NCI-H226 (cell line): ENCODE results near the gene WNT3A.

ENCODE experiments used
- DNase-seq: peaks from one replicate; pipeline ENCODE4 v3.0.0-alpha.2; 2015

Gene WNT3A

DNA sequence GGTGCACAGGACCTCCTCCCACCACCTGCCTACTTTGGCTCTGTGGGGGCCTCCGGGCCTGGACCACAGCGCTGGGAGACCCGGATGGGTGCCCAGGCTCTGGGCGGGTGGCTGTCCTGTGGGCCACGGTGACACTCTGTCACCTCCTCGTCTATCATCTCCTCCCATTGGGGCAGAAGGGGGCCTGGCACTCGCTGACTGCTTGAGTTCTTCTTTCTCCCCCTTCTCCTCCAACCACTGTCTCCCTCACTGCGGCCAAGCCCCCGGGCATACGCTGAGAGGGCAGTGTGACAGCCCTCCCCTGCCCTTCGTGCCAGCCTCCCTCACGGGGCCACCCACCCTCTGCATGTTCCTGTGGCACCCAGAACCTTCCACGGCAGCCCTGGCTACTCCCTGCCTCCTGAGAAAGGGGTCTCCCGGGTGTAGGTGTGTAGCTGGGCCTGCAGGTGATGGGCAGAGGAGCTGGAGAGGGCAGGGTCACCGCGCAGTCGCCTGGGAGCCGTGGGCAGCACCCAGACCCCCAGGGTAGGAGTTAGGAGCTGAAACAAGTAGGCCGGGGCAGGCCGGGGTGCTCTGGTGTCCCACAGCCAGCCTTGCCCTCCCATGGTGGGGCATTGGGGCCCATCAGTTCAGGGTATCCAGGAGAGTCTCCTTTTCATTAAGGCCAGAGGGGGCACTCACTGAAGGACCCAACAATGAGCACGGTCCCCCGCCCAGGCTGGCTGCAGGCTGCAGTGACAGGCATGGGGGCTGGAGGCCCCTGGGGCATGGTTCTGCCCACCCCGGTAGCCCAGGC lies 66.5 kb downstream of the WNT3A start:
- no peak for DNase-seq

DNA sequence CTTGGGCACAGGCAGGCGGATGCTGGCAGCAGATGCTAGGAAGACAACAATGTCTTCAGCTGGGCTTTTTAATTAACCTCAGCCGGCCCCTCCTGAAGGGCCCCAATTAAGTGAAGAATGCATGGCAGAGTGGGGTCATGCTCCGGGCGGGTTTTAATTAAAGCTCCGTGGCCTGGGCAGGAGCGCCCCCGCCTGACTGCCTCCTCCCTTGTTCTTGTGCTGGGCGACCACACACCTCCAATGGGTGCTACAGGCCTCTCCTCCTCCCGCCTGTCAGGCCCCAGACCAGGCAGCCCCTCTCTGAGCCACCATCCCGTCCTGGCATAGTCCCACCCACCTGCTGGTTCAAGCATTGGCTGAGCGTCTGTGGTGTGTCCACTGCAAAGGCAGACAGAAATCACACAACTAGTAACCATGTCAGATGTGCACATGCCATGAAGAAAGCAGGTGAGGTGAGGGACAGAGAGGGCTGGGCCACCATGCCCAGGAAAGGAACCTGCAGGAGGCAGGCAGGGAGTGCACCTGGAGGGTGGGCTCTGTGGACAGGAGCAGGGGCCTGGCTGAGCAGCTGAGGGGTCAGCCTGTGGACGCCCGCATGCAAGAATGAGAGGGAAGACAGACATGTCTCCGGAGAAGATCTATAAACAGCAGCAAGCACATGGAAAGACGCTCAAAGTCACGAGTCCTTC lies 67.2 kb downstream of the WNT3A start:
- DNase-seq: no peak

DNA sequence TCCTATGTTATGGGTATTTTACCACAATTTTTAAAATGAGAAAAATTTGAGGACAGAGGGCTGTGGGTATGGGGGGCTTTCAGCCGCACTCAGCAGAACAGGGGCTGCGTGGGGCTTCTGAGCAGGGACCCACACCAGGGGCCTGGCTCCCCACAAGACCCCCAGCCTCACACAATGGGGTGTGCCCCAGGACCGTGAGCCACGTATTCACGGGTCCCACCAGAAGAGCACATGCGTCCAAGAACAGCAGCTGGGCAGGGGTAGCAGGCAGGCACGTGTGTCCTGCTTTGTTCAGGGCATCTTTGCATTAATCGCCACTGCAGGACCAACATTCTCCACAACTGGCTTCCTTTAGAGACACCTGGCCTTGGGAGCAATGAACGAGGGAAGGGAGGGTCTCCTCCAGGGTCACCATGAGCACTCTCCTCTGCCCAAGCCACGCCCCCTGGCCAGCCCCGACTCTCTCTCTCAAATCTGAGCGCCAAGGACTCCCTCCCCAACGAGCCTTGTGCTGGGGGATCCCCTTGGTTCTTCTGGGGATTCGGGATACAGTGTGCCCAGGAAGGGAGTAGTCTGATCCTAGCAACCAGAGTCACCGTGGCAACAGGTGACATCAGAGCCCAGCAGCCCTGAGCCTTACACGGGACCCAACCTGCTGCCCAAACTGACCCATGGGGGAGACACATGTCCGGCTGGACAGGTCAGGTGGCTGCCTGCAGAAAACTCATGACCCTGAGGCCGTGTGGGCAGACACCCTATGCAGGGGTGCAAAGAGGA lies 68.3 kb downstream of the WNT3A start:
- no peak for DNase-seq

DNA sequence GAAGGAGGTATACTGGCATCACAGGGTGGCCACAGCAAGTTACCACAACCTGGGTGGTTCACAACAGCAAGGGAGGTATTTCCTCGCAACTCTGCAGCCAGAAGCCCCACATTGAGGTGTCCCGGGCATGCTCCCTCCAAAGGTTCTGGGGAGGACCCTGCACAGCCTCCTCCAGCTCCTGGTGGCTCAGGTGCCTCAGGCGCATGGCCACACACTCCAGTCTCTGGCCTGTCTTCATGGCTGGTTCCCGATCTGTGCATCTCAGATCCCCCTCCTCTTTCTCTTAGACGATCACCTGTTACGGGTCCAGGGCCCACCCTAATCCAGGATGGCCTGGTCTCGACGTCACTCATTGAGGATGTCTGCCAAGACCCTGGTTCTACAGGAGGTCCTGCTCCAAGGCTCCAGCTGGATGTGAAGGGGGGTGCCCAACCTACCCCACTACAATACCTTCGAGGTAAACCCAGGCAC lies 69.0 kb downstream of the WNT3A start:
- DNase-seq: no peak

DNA sequence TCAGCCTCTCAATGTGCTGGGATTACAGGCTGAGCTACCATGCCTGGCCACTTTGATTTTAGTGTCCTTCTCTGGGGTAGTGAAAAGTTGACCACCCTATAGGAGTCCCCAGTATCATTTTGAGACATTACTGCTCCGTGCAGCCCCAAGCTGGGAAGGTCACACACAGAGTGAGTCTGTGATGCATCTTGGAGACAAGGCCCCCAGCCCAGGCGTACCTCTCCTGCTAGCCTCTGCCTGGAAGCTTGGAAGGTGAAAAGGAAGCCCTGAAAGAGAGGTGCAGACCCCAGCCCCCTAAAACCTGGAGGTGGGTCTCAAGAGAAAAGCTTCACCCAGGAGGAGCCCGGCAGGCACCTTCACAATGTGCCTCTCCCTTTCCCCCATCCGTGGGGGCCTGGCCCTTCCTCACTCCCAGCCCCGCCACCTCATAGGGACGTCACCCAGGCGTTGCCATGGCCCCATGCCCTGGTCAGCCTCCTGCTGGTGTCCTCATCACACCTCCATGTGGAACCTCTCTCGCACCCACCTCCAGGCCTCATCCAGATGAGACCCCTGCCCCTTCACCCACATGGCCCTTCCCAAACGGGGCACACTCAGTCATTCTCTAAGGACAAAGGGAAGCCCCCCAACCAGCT lies 70.1 kb downstream of the WNT3A start:
- no peak for DNase-seq

DNA sequence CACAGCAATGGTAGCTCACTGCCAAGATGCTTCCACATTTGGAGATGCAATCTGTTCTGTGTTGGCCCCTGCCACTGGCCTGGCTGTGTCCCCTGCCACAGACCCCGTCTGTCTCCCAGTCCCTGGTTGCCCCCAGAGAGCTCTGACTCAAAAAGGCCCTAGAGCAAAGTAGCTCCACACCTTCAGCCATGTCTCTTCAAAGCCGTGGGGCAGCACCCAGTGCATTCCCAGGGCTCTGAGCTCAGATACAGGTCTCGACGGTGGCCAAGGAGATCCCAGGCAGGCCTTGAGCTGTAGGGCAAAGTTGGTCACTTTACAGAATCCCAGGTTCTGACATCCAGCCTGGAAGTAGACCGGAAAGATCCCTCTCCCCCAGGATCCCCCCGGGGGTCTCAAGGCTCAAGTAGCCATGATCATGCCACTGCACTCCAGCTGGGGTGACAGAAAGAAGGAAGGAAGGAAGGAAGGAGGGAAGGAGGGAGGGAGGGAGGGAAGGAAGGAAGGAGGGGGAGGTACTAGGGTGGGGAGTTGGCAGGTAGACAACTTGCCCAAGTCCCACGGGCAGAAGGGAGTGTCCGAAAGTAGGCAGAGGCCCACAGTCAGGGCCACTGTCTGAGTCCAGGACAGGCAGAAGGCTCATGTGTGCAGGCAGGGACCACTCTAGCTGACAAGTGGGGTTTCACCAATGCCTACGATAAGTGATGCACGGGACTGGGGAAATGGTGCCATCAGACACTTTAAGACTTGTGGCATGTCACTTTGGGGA lies 71.0 kb downstream of the WNT3A start:
- DNase-seq: no peak

DNA sequence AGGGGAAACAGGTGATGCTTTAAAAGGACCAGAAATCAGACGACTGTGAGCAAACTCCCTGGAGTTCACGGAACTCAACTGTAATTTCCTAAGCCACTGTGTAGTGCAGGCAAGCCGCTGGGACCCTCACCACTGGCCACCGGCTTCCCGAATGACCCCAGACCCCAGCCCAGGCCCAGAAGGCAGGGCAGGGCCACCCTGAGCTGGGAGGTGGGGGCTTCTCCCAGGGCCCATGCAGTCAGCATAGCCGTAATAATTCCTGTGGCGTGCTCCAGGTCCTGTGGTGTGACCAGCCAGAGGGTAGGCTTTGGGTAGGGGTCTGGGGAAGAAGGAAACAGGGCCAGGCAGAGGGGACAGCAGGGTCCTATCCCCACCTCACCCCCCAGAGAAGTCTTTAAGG lies 72.2 kb downstream of the WNT3A start:
- no peak for DNase-seq

DNA sequence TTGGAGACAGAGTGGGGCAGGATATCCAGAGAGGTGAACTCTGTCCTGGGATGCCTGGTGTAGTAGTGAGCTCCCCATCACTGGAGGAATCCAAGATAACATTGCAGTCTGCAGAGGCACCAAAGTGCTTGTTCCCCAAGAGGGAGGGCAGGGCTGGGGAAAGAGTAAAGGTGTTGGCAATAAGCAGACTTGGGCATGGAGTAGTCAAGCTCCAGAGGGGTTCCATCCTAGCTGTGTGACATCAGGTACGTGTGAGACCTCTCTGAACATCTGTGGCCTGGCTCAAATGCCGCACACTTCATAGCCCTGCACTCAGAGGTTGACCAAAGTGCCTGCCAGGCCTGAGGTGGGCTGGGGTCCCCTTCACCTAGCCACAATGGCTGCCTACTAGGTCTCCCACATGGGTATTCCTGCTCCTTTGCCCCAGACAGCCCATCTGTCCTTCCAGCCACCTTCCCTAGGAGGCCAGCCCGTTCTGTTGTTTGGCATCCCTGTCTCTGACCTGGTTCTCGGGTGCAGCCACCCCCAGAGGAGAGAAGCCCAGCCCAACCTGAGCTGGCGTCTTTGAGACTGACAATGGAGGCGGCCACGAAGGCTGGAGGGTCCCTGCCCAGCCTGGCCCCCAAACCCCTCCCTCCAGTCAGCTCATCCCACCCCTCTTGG lies 72.9 kb downstream of the WNT3A start:
- DNase-seq: no peak

DNA sequence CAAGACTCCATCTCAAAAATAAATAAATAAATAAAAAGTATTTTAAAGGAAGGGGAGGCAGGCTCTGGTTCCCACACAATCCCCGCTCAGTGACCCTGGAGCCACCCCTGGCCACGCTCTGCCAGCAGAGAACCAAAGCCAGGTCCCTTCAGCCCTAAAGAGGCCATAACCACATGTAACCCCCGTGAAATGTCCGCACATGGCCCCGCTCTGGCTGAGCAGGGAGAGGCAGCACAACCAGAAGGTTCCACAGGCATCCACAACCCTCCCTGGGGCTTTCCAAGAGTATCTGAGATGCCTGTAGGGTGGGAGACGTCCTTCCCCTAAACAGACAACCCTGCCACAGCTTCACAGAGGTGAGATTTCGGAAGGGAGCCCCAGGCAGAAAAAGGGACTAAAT lies 74.3 kb downstream of the WNT3A start:
- no peak for DNase-seq

DNA sequence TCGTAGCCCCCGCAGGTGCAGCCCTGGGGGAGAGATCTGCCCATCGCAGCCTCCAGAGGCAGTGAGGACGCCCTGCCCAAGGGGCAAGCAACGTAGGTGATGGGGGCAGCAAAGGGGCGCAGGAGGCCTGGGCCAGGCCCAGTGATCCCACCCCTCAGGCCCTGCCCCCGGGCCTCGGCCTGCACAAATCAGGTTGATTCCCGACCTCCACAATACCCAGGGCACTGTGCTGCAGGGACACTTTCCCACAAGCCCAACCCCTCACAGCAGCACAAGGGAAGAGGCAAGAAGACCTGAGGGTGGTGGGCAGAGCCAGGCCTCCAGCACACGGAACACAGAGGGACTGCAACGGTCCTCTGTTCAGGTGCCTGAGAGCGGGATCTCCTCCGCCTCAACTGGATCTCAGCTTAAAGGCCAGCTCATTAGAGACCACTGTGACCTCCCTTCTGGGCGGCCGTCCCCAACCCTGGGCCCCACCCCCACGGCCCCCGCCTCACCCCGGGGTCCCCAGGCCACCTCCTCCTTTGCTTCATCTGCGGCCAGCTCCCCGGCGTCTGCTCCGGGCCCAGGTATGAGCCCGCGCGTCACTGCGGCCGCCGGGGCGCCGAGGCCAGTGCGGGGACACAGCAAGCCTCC lies 74.9 kb downstream of the WNT3A start:
- DNase-seq: no peak

DNA sequence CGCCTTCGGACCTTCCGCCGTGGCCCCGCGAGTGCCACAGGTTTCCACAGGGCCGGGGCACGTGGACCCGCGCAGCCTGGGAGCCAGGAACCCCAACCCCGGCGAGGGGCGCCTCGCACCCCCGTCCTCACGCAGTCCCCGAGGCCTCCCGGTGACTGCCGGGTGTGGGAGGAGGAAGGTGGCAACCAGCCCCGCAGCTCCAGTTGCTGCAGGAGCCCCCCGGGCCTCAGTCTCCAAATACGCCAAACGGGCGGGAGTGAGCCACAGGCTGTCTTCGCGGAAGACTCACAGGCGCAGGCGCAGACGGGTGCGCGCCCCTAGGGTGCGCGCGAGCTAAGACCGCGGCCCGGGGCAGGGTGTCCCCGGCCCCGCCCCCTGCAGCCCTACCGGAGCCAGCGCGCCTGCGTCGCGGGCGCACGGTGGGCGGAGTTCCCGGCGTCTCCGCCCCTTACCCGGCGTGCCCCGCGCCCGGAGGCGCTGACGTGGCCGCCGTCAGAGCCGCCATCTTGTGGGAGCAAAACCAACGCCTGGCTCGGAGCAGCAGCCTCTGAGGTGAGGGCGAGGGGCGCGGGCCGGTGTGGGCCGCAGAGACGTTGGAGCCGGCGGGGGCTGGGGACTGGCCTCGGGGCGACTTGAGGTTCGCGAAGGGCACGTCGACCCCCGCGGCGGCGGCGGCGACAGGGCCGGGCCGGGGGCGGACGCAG lies 75.6 kb downstream of the WNT3A start, which contains the start of gene ARF1:
Gene ARF1, plus strand, starts transcription at position 495 of the 704 bp plus-strand sequence. CDS start 14,407 bp downstream, outside the sequence.
- peak; percentile 67 for DNase-seq

DNA sequence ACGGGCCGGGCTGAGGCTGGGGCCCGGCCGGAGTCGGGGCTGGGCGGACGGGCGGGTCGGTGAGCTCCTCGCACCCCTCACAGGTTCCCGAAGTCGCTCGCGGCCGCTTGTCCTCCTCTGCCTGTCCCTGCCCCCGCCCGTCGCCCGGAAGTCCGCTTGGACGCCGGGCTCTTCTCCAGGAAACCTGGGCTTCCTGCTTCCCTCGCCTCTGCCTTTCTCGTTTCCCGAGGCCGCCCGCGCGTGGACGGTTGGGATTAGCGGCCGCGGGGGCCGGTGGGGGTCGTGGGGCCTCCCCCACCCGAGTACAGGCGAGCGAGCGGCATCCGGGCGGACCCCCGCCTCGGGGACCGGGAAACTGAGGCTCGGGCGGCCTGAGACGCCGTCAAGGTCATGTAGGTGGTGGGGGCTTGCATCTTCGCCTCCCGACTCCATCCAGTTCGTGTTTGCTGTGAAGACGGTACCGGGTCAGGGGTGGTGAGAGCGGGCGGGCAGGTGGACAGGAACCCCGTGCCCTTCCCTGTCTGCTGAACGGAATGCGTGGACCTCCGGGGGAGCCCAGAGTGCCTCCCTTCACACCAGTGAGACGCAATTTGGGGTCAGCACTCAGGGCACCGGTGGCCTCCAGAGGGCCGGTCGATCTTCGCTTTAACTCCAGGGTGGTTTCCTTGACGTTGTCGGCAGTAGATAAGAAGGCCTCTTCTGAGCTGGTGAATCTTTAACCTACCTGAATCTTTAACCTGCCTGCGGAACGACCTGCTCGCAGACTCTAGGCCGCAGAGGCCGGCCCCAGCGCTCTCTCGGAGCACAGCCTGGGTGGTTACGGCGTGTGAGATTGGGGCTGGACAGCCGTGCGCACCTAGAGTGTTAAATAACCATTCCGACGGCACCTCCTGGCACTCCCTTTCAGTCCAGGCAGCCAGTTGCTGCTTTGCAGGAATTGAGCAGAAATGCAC lies 76.4 kb downstream of the WNT3A start:
- DNase-seq: no peak

DNA sequence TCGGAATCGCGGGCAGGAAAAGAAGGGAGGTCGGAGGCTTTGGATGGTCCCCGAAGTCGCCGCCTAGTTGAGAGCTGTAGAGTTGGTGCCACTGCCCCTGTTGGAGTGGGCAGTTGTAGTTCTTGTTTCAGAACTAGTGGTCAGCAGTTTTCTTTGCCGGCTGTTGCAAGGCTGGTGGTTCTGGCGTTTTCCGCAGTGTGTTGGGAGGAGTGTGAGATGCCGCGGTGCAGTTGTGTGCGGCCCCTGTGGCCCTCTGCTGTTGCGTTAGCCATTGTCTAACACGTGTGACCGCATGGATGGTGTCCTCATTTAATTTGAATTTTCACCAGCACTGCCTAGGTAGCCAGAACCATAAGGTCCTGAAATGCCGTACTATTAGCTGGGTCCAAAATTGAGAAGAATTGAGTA lies 77.1 kb downstream of the WNT3A start:
- no peak for DNase-seq

DNA sequence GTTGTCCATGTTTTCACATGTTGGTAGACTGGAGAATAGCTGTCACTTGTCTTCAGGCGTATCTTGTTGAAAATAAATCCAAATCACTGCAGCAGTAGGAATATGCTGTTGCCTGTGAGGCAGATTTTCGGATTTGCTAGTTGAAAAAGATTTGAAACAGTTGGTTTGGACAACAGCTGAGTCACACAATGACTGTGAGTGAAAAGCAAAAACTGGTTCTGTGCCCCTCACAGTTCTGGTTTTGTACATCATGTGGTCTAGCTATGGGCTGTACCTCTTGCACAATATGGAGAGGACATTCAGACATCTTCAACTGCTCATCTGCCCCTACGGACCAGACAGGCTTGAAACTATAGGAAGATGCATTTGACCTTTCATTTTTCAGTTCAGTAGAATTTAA lies 77.5 kb downstream of the WNT3A start:
- DNase-seq: no peak

DNA sequence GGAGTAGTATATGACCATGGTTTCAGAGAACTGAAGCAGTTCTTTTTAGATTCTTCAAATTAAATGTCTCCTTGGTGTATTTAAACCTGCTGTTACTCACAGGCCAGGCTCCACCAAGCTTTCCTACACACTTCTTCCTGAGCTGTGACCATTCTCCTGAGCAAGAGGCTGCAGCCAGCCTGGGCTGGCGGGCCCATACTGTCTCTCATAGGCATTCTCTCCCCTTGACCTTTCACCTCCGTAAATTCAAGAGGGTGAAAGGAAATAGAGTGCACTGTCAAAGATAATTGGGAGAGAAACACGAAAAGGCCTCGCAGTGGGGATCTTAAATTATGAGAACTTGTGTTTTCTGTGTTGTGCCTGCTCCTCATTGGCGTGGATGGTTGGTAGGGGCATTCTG lies 78.0 kb downstream of the WNT3A start:
- DNase-seq: no peak

DNA sequence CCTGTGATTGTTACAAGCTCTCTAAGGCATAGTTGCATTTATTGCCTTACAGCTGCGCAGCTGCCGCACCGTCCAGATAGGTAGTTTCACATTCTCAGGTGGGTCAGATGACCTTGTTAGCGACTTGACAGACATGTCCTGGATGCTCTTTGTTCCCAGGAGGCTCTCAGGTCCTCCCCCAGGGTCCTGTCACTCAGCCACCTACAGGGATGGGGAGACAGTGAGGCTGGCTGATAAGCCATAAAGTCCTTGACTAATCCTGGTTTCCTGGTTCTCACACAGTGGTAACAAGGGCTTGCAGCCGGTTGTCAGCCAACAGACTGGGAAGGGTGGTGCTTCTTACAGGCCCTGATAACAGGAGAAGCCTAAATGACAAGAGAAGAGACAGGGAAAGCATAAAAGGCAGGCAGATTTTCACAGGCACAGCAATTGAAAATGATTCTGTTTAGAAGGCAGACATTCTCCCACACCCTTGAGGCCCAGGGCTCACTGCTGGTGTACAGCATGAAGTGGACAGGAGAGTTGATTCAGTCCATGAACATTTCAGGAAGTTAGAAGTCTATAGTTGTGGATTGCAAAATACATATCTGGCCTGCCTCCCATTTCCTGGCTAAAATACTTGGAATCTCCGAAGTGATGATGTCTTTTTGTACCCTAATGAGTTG lies 78.6 kb downstream of the WNT3A start:
- peak; percentile 56 for DNase-seq

DNA sequence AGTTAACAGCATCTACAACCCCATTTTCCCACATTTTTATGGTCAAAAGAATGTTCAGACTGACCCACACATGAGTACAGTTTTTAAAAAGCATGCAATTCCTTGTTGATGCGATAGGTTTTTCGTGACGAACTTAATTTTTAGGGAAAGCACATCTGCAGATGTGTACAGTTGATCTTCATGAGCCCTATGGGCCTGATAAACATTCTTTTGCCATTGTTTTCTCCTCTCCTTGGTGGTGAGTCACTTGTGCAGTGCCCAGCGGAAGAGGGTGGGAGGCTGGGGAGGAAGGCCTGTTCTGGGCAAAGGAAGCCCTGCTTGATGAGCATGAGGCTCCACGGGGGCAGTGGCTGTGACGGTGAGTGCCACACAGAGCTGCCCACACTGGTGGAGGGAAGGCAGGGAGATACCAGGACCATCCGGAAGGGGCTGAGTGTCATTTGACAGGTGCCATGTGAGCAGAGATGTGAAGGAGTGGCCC lies 81.0 kb downstream of the WNT3A start:
- DNase-seq: peak; percentile 69
